ENCODE data around the gene MICU2. TPM values are rescaled to one million over a fixed set of nuclear protein-coding genes. Genes with fewer than 3 reads are reported as not detected.
A peak's percentile ranks its signal among the peaks of the same experiment; 100 is the strongest.

MICU2 gene
- total and polyA plus RNA-seq, 2 of the 13 experiments (the other 11 are each of a cell fraction or from before 2014, with no cell fraction given): 31.7 to 42.4 TPM

DNA sequence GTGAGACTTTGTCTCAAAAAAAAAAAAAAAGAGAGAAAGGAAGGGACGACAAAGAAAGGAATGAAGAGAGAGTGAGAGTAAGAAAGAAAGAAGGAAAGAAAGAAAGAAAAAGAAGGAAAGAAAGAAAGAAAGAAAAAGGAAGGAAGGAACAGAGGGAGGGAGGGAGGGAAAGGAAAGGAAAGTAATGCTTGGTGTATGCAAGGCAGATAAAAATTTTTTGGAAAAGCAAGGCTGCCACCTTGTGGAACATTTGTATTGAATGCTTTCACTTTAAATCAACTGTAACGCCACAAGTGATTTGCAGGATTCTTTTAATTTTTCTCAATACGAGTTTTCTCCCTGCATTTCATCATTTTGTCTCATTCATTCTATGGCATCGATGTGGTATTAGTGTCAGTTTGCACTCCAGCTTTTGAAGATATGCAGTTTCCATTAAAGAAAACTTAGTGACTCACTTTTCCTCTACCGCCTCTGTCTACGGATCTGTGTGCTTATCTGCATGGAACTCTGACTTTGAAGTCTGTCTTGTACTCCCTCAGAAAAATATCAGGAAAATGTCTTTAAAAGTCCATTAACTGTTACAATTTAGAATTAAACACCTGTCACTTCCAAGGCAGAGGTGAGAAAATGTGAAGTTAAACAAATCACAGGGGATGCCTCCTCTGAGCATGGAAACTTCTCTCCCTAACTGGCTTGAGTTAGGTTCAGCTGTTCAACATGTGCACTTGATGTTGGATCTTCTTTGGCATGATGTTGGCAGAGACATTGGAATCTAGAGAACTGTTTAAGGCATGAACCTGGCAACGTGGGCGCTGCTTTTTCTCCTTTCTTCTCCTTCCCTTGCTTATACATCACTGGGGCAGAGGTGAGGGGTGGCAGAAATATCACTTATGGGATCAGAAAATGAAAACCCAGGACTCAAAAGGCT, 124.8 kb downstream of the MICU2 start (continued):
- no peak for TF ChIP-seq U2AF2 (IDR thresholded peaks at IDR 0.05; ENCODE audit: low read depth, low read length)
- peak; percentile 61; the same call in 1 of the 2 replicates for TF ChIP-seq SMC3 (IDR thresholded peaks at IDR 0.05; ENCODE audit: low read length)
- TF ChIP-seq DMAP1 (CRISPR knock-in tag; IDR thresholded peaks at IDR 0.05): no peak
- TF ChIP-seq, protein P1, sequence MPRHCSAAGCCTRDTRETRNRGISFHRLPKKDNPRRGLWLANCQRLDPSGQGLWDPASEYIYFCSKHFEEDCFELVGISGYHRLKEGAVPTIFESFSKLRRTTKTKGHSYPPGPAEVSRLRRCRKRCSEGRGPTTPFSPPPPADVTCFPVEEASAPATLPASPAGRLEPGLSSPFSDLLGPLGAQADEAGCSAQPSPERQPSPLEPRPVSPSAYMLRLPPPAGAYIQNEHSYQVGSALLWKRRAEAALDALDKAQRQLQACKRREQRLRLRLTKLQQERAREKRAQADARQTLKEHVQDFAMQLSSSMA (CRISPR knock-in tag; IDR thresholded peaks at IDR 0.05): no peak
- TF ChIP-seq, protein P2, sequence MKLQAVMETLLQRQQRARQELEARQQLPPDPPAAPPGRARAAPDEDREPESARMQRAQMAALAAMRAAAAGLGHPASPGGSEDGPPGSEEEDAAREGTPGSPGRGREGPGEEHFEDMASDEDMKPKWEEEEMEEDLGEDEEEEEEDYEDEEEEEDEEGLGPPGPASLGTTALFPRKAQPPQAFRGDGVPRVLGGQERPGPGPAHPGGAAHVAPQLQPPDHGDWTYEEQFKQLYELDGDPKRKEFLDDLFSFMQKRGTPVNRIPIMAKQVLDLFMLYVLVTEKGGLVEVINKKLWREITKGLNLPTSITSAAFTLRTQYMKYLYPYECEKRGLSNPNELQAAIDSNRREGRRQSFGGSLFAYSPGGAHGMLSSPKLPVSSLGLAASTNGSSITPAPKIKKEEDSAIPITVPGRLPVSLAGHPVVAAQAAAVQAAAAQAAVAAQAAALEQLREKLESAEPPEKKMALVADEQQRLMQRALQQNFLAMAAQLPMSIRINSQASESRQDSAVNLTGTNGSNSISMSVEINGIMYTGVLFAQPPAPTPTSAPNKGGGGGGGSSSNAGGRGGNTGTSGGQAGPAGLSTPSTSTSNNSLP (IDR thresholded peaks at IDR 0.05; ENCODE audit: low read depth, low read length): 0 out of 2 replicates have a peak, but pooled peaks have one; percentile 23
- TF ChIP-seq, protein P3, sequence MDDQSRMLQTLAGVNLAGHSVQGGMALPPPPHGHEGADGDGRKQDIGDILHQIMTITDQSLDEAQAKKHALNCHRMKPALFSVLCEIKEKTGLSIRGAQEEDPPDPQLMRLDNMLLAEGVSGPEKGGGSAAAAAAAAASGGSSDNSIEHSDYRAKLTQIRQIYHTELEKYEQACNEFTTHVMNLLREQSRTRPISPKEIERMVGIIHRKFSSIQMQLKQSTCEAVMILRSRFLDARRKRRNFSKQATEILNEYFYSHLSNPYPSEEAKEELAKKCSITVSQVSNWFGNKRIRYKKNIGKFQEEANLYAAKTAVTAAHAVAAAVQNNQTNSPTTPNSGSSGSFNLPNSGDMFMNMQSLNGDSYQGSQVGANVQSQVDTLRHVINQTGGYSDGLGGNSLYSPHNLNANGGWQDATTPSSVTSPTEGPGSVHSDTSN (CRISPR knock-in tag; IDR thresholded peaks at IDR 0.05; ENCODE audit: borderline replicate concordance): no peak
- TF ChIP-seq MIER2 (CRISPR knock-in tag; IDR thresholded peaks at IDR 0.05): no peak
- no peak for TF ChIP-seq ZNF33A (CRISPR knock-in tag; IDR thresholded peaks at IDR 0.05; ENCODE audit: borderline replicate concordance)
- TF ChIP-seq ZBTB3 (CRISPR knock-in tag; IDR thresholded peaks at IDR 0.05; ENCODE audit: borderline replicate concordance, low read depth): no peak
- TF ChIP-seq FOXM1 (CRISPR knock-in tag; IDR thresholded peaks at IDR 0.05): no peak
- TF ChIP-seq ZNF496 (CRISPR knock-in tag; IDR thresholded peaks at IDR 0.05; ENCODE audit: insufficient replicate concordance): no peak
- TF ChIP-seq SOX6 (IDR thresholded peaks at IDR 0.05): no peak
- no peak for TF ChIP-seq SOX6 (CRISPR knock-in tag; IDR thresholded peaks at IDR 0.05)
- TF ChIP-seq, protein P4, sequence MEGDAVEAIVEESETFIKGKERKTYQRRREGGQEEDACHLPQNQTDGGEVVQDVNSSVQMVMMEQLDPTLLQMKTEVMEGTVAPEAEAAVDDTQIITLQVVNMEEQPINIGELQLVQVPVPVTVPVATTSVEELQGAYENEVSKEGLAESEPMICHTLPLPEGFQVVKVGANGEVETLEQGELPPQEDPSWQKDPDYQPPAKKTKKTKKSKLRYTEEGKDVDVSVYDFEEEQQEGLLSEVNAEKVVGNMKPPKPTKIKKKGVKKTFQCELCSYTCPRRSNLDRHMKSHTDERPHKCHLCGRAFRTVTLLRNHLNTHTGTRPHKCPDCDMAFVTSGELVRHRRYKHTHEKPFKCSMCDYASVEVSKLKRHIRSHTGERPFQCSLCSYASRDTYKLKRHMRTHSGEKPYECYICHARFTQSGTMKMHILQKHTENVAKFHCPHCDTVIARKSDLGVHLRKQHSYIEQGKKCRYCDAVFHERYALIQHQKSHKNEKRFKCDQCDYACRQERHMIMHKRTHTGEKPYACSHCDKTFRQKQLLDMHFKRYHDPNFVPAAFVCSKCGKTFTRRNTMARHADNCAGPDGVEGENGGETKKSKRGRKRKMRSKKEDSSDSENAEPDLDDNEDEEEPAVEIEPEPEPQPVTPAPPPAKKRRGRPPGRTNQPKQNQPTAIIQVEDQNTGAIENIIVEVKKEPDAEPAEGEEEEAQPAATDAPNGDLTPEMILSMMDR (CRISPR knock-in tag; IDR thresholded peaks at IDR 0.05): peak; percentile 72
- TF ChIP-seq ZNF10 (CRISPR knock-in tag; IDR thresholded peaks at IDR 0.05; ENCODE audit: borderline replicate concordance, low read depth): no peak
- TF ChIP-seq RXRA (CRISPR knock-in tag; IDR thresholded peaks at IDR 0.05): no peak
- TF ChIP-seq ZBTB1 (CRISPR knock-in tag; IDR thresholded peaks at IDR 0.05; ENCODE audit: borderline replicate concordance): no peak
- no peak for TF ChIP-seq ZSCAN20 (CRISPR knock-in tag; IDR thresholded peaks at IDR 0.05; ENCODE audit: borderline replicate concordance)
- TF ChIP-seq CEBPG (CRISPR knock-in tag; IDR thresholded peaks at IDR 0.05): no peak
- TF ChIP-seq, protein P5, sequence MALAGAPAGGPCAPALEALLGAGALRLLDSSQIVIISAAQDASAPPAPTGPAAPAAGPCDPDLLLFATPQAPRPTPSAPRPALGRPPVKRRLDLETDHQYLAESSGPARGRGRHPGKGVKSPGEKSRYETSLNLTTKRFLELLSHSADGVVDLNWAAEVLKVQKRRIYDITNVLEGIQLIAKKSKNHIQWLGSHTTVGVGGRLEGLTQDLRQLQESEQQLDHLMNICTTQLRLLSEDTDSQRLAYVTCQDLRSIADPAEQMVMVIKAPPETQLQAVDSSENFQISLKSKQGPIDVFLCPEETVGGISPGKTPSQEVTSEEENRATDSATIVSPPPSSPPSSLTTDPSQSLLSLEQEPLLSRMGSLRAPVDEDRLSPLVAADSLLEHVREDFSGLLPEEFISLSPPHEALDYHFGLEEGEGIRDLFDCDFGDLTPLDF (CRISPR knock-in tag; IDR thresholded peaks at IDR 0.05): no peak
- peak; percentile 43; the same call in 1 of the 2 replicates for TF ChIP-seq RAD21 (CRISPR knock-in tag; IDR thresholded peaks at IDR 0.05)
- TF ChIP-seq ZMYM4 (CRISPR knock-in tag; IDR thresholded peaks at IDR 0.05): no peak
- TF ChIP-seq, protein P6, sequence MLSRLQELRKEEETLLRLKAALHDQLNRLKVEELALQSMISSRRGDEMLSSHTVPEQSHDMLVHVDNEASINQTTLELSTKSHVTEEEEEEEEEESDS (CRISPR knock-in tag; IDR thresholded peaks at IDR 0.05; ENCODE audit: borderline replicate concordance): no peak

Measured in HepG2 (cell line).